NT2/D1 (cell line): ENCODE results near the gene IL5RA.

Experiments used
- SUZ12 ChIP-seq: IDR thresholded peaks from 2 replicates; pipeline ENCODE4 v1.6.1; 2011; ENCODE audit not compliant: insufficient read length, insufficient read depth; ENCODE audit errors: extremely low read depth
- YY1 ChIP-seq: IDR thresholded peaks from 2 replicates; pipeline ENCODE4 v1.6.1; 2011; ENCODE audit not compliant: insufficient read length, insufficient read depth

DNA sequence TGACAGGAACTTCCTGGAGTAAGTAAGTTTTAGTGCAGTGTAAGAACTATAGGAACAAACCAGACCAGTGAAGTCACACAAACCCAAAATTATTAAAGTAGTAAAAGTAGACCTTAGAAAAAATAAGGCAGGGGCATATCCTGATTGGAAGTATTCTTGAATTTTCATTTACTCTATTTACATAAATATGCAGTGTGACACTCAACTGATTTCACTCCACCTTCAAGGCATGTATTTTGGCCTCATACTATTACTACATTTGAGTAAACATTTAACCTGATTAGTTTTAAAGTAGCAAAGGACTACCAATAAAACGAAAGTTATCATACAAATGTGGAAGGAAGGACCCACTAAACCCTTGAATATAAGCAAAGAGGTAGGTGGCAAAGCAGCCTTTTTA is 39.4 kb upstream of the IL5RA start:
- TF ChIP-seq YY1 (no peak), SUZ12 (no peak)
